Progenitor cell of endocrine pancreas (in vitro differentiated cells): ENCODE results near the gene PCDHA11. TPM values are rescaled to one million over a fixed set of nuclear protein-coding genes. Genes with fewer than 3 reads are reported as not detected.
"Not testable (repeated sequence)": the region's sequence is repeated elsewhere in the genome, so short reads cannot be mapped to it uniquely, and the experiment has no call there.

Experiments used
- DNase-seq: peaks from one replicate; pipeline ENCODE4 v3.0.0; 2021; ENCODE audit warnings: low spot score; ENCODE audit not compliant: unreplicated experiment
- H3K27ac Mint-ChIP-seq: 2 replicates; pipeline ENCODE4 v1.8.0; 2021; ENCODE audit warnings: mild to moderate bottlenecking, moderate library complexity, mixed read lengths
- H3K27me3 Mint-ChIP-seq: 2 replicates; pipeline ENCODE4 v1.8.0; 2021; ENCODE audit warnings: mixed read lengths
- H3K36me3 Mint-ChIP-seq: 2 replicates; pipeline ENCODE4 v1.8.0; 2022; ENCODE audit warnings: mixed read lengths; ENCODE audit not compliant: insufficient read depth
- H3K4me1 Mint-ChIP-seq: 2 replicates; pipeline ENCODE4 v1.8.0; 2021; ENCODE audit warnings: low read depth, mixed read lengths
- H3K4me3 Mint-ChIP-seq: 2 replicates; pipeline ENCODE4 v1.8.0; 2021; ENCODE audit warnings: low read depth, mild to moderate bottlenecking, moderate library complexity, mixed read lengths
- H3K9me3 Mint-ChIP-seq: 2 replicates; pipeline ENCODE4 v1.8.0; 2021; ENCODE audit warnings: low read depth, mixed read lengths
- total RNA-seq: library from RNA; stranded (reverse); gene quantifications from 2 replicates; pipeline ENCODE4 v1.2.1, GENCODE V29; 2021
- TF ChIP-seq, protein P1 (sequence below): fragments of 200-600 bp; sonication (generic); IDR thresholded peaks from one replicate; pipeline ENCODE4 v1.5.0; 2021; ENCODE audit warnings: antibody characterized with exemption, mild to moderate bottlenecking; ENCODE audit not compliant: unreplicated experiment

Gene PCDHA11
- total RNA-seq, 1 donor from 2014 or later = 10.0 TPM

DNA sequence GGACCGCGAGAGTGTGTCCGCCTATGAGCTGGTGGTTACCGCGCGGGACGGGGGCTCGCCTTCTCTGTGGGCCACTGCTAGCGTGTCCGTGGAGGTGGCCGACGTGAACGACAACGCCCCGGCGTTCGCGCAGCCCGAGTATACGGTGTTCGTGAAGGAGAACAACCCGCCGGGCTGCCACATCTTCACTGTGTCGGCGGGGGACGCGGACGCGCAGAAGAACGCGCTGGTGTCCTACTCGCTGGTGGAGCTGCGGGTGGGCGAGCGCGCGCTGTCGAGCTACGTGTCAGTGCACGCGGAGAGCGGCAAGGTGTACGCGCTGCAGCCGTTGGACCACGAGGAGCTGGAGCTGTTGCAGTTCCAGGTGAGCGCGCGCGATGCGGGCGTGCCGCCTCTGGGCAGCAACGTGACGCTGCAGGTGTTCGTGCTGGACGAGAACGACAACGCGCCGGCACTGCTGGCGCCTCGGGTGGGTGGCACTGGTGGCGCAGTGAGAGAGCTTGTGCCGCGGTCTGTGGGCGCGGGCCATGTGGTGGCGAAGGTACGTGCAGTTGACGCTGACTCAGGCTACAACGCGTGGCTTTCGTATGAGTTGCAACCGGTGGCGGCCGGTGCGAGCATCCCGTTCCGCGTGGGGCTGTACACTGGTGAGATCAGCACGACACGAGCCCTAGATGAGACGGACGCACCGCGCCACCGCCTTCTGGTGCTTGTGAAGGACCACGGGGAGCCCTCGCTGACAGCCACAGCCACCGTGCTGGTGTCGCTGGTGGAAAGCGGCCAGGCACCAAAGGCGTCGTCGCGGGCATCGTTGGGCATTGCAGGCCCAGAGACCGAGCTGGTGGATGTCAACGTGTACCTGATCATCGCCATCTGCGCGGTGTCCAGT lies 32.9 kb upstream of the PCDHA11 start:
- DNase-seq = no peak
- TF ChIP-seq, protein P1, sequence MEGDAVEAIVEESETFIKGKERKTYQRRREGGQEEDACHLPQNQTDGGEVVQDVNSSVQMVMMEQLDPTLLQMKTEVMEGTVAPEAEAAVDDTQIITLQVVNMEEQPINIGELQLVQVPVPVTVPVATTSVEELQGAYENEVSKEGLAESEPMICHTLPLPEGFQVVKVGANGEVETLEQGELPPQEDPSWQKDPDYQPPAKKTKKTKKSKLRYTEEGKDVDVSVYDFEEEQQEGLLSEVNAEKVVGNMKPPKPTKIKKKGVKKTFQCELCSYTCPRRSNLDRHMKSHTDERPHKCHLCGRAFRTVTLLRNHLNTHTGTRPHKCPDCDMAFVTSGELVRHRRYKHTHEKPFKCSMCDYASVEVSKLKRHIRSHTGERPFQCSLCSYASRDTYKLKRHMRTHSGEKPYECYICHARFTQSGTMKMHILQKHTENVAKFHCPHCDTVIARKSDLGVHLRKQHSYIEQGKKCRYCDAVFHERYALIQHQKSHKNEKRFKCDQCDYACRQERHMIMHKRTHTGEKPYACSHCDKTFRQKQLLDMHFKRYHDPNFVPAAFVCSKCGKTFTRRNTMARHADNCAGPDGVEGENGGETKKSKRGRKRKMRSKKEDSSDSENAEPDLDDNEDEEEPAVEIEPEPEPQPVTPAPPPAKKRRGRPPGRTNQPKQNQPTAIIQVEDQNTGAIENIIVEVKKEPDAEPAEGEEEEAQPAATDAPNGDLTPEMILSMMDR = no peak
- no peak overlapping the region for H3K27ac Mint-ChIP-seq
- H3K36me3 Mint-ChIP-seq = peaks cover 66% of the 10 kb centered on the region
- H3K4me3 Mint-ChIP-seq = no peak overlapping the region
- peaks cover 35% of the 10 kb centered on the region for H3K9me3 Mint-ChIP-seq
- H3K27me3 Mint-ChIP-seq = no peaks in the 10 kb centered on the region
- H3K4me1 Mint-ChIP-seq = no peaks in the 10 kb centered on the region

GRCh38 chr5:140840978-140841962 lies 27.5 kb upstream of the PCDHA11 start, which contains the start of gene PCDHA8:
PCDHA8 (plus strand) TSS chr5:140841187; CDS start chr5:140841322, 135 bp downstream.
- TF ChIP-seq, protein P1 = no peak
- no peak within 1 kb of the TSS for H3K27ac Mint-ChIP-seq
- no peaks in the 10 kb centered on the region for H3K4me1 Mint-ChIP-seq
- H3K4me3 Mint-ChIP-seq = peak within 1 kb of the TSS; percentile 38
- no peaks in the 10 kb centered on the region for H3K27me3 Mint-ChIP-seq
- peaks cover 27% of the 10 kb centered on the region for H3K9me3 Mint-ChIP-seq
- peaks cover 51% of the 10 kb centered on the region for H3K36me3 Mint-ChIP-seq
- DNase-seq = no peak

GRCh38 chr5:140842798-140843733 lies 25.7 kb upstream of the PCDHA11 start:
- H3K4me3 Mint-ChIP-seq = no peak overlapping the region
- H3K36me3 Mint-ChIP-seq = peaks cover 58% of the 10 kb centered on the region
- H3K4me1 Mint-ChIP-seq = no peaks in the 10 kb centered on the region
- TF ChIP-seq, protein P1 = no peak
- no peak overlapping the region for H3K27ac Mint-ChIP-seq
- H3K9me3 Mint-ChIP-seq = peaks cover 36% of the 10 kb centered on the region
- H3K27me3 Mint-ChIP-seq = no peaks in the 10 kb centered on the region
- no peak for DNase-seq

- Mint-ChIP-seq H3K4me3 (peak within 1 kb of the TSS; percentile 48), H3K9me3 (peaks cover 21% of the 10 kb centered on the region), H3K27ac (peak within 1 kb of the TSS; percentile 37), H3K36me3 (peaks cover 53% of the 10 kb centered on the region)
- not testable (repeated sequence) for H3K27me3 Mint-ChIP-seq, DNase-seq, H3K4me1 Mint-ChIP-seq
These were observed 20.3 kb upstream of the PCDHA11 start, which contains the start of gene PCDHA9 for GRCh38 chr5:140848139-140849102. PCDHA9 (plus strand) TSS chr5:140848382; CDS start chr5:140848496, 114 bp downstream.

DNA sequence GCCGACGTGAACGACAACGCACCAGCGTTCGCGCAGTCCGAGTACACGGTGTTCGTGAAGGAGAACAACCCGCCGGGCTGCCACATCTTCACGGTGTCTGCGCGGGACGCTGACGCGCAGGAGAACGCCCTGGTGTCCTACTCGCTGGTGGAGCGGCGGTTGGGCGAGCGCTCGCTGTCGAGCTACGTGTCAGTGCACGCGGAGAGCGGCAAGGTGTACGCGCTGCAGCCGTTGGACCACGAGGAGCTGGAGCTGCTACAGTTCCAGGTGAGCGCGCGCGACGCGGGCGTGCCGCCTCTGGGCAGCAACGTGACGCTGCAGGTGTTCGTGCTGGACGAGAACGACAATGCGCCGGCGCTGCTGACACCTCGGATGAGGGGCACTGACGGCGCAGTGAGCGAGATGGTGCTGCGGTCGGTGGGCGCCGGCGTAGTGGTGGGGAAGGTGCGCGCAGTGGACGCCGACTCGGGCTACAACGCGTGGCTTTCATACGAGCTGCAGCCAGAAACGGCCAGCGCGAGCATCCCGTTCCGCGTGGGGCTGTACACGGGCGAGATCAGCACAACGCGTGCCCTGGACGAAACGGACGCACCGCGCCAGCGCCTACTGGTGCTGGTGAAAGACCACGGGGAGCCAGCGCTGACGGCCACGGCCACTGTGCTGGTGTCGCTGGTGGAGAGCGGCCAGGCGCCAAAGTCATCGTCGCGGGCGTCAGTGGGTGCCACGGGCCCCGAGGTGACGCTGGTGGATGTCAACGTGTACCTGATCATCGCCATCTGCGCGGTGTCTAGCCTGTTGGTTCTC lies 18.7 kb upstream of the PCDHA11 start:
- not testable (repeated sequence) for H3K27me3 Mint-ChIP-seq, DNase-seq, H3K4me3 Mint-ChIP-seq, H3K4me1 Mint-ChIP-seq, H3K27ac Mint-ChIP-seq
- Mint-ChIP-seq H3K36me3 (peaks cover 48% of the 10 kb centered on the region), H3K9me3 (peaks cover 18% of the 10 kb centered on the region)
